CD14-positive monocyte (primary cell): ENCODE measurements around the gene PHRF1. TPM values are rescaled to one million over a fixed set of nuclear protein-coding genes. Genes with fewer than 3 reads are reported as not detected.

Source experiments
- DNase-seq, 3 donors: peaks; one replicate each; pipeline ENCODE4 v3.0.0-alpha.2; 2011 to 2022
- H2AFZ ChIP-seq: 2 replicates; pipeline ENCODE4 v1.6.0; 2012; ENCODE audit warnings: mild to moderate bottlenecking, low read depth, low read length, inconsistent platforms; ENCODE audit not compliant: insufficient read depth, poor library complexity, severe bottlenecking
- H3K27ac ChIP-seq, 2 donors: 1 replicate in 1 of 2; 2 replicates in 1 of 2; pipeline ENCODE4 v1.5.1; 2012 to 2013; ENCODE audit warnings: low read length in 2 of 2, control low read depth in 1 of 2, inconsistent platforms in 1 of 2, low read depth in 1 of 2, mild to moderate bottlenecking in 1 of 2
- H3K27me3 ChIP-seq, 2 donors: one replicate each; pipeline versions ENCODE4 v1.6.0 to v1.6.1; 2011 to 2013; ENCODE audit warnings: low read length in 2 of 2; ENCODE audit not compliant: control insufficient read depth in 2 of 2, insufficient read depth in 2 of 2
- H3K36me3 ChIP-seq, 2 donors: replicated peaks in 1 of 2; 1 replicate in 1 of 2; 2 replicates in 1 of 2; pipeline versions ENCODE4 v1.5.1 to v1.6.1; 2012 to 2013; ENCODE audit warnings: low read length in 2 of 2, control low read depth in 1 of 2, inconsistent platforms in 1 of 2, mild to moderate bottlenecking in 1 of 2; ENCODE audit not compliant: insufficient read depth in 2 of 2, control insufficient read depth in 1 of 2
- H3K4me1 ChIP-seq, 2 donors: 1 replicate in 1 of 2; 2 replicates in 1 of 2; pipeline versions ENCODE4 v1.5.1 to v1.6.1; 2012 to 2013; ENCODE audit warnings: low read length in 2 of 2, control low read depth in 1 of 2, inconsistent platforms in 1 of 2, mild to moderate bottlenecking in 1 of 2, moderate library complexity in 1 of 2; ENCODE audit not compliant: insufficient read depth in 2 of 2, control insufficient read depth in 1 of 2
- H3K4me2 ChIP-seq: replicated peaks from 2 replicates; pipeline ENCODE3; 2012; ENCODE audit warnings: low read length, moderate library complexity, mild to moderate bottlenecking; ENCODE audit not compliant: poor library complexity, severe bottlenecking; ENCODE audit errors: extremely low read depth
- H3K4me3 ChIP-seq, 3 experiments: fragments of 200-600 bp in 1 of 3; sonication (generic) in 1 of 3; replicated peaks in 1 of 3; 1 replicate in 2 of 3; 2 replicates in 1 of 3; pipeline ENCODE4 v1.5.1; 2011 to 2013; ENCODE audit warnings: low read length in 3 of 3, mild to moderate bottlenecking in 3 of 3, control low read depth in 2 of 3, low read depth in 2 of 3, inconsistent platforms in 1 of 3, moderate library complexity in 1 of 3
- H3K79me2 ChIP-seq: 2 replicates; pipeline ENCODE4 v1.6.0; 2012; ENCODE audit warnings: mild to moderate bottlenecking, control low read depth, inconsistent platforms, low read length, moderate library complexity; ENCODE audit not compliant: insufficient read depth
- H3K9ac ChIP-seq: 2 replicates; pipeline ENCODE4 v1.6.0; 2017; ENCODE audit warnings: low read length, mild to moderate bottlenecking; ENCODE audit not compliant: insufficient read depth, poor library complexity, severe bottlenecking
- H3K9me3 ChIP-seq, 2 donors: replicated peaks in 1 of 2; 1 replicate in 1 of 2; 2 replicates in 1 of 2; pipeline versions ENCODE4 v1.5.1 to v1.6.1; 2012 to 2013; ENCODE audit warnings: low read length in 2 of 2, control low read depth in 1 of 2; ENCODE audit not compliant: control insufficient read depth in 1 of 2, insufficient read depth in 1 of 2
- H4K20me1 ChIP-seq: 2 replicates; pipeline ENCODE4 v1.6.0; 2012; ENCODE audit warnings: mild to moderate bottlenecking, low read length, control low read depth, moderate library complexity; ENCODE audit not compliant: insufficient read depth
- H3K27ac Mint-ChIP-seq, 7 donors: one replicate each; pipeline ENCODE4 v1.8.0; 2020; ENCODE audit warnings: mild to moderate bottlenecking in 7 of 7, mixed read lengths in 7 of 7, moderate library complexity in 6 of 7, inconsistent platforms in 2 of 7
- H3K27me3 Mint-ChIP-seq, 3 donors: one replicate each; pipeline ENCODE4 v1.8.0; 2021 to 2022; ENCODE audit warnings: low read depth in 3 of 3, mild to moderate bottlenecking in 3 of 3, mixed read lengths in 3 of 3, moderate library complexity in 3 of 3, inconsistent platforms in 1 of 3
- H3K36me3 Mint-ChIP-seq, 2 donors: one replicate each; pipeline ENCODE4 v1.8.0; 2020; ENCODE audit warnings: mixed read lengths in 2 of 2, inconsistent platforms in 1 of 2, mild to moderate bottlenecking in 1 of 2
- H3K4me1 Mint-ChIP-seq: one replicate; pipeline ENCODE4 v1.8.0; 2020; ENCODE audit warnings: mild to moderate bottlenecking, mixed read lengths
- H3K4me3 Mint-ChIP-seq, 2 donors: one replicate each; pipeline ENCODE4 v1.8.0; 2020; ENCODE audit warnings: mild to moderate bottlenecking in 2 of 2, mixed read lengths in 2 of 2, moderate library complexity in 1 of 2
- H3K9me3 Mint-ChIP-seq, 7 donors: one replicate each; pipeline ENCODE4 v1.8.0; 2020 to 2022; ENCODE audit warnings: mixed read lengths in 7 of 7, mild to moderate bottlenecking in 6 of 7, moderate library complexity in 6 of 7, inconsistent platforms in 2 of 7
- WGBS: methylation state at CpG from one replicate; pipeline ENCODE4 v1.1.5; 2013; ENCODE audit warnings: missing lambda C conversion rate; ENCODE audit not compliant: insufficient coverage; 5-methylcytosine and 5-hydroxymethylcytosine counted together
- intact Hi-C, 2 donors: fragments of 100-400 bp; cut with micrococcal nuclease; formaldehyde crosslinking; loops; one replicate each; pipeline versions ENCODE4 v1.15.0 to v1.15.1; 2023
- polyA plus RNA-seq, 3 donors: library from polyadenylated mRNA; depleted of rRNA in 1 of 3; unstranded in 2 of 3; stranded (reverse) in 1 of 3; fragments of 300-500 nt in 2 of 3; fragments of >200 nt in 1 of 3; fragmentation: Illumina TruSeq in 2 of 3; gene quantifications; 1 replicate in 2 of 3; 2 replicates in 1 of 3; pipeline ENCODE4 v1.2.3, GENCODE V29; 2012 to 2021
- TF ChIP-seq, protein P1 (sequence below): fragments of 200-600 bp; IDR thresholded peaks from one replicate; pipeline ENCODE4 v1.8.0; 2022; ENCODE audit warnings: antibody characterized with exemption, mild to moderate bottlenecking

Gene PHRF1
- polyA plus RNA-seq, 3 donors = 1.3 to 11.1 (median 3.3) TPM

DNA sequence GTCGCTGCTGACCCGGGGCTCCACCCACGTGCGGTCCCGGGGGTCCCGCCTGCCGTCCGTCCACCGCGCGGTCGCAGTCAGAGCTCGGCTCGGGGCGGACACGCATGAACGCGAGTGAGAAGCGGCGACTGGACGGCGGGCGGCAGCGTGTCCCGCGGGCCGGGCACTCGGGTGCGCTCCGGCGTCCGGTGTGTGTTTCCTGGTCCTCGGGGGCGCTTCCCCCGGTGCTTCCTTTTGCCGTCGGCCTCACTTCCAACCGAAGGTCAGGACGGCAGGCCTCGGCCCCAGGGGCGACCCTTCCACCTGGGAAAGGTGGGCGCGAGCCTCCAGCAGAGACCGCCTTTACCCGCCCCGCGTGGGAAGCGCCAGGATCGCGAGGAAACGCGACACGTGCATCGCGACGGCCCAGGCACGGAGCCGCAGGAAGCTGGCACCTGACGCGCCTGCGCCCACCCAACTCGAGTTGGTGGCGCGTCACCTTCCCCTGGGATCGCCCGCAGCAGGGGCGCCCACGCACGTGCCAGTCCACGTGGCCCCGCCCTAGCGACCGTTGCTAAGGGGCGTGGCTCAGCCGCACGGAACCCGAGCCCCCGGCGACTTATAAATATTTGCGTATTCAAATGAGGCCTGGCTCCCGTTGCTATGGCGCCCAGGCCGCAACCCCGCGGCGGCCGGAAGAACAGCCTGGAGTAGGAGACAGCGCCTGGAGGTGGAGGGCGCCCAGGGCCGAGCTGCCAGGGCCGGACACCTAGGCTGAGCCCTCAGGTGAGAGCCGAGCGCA is 39.2 kb upstream of the PHRF1 start, which contains the start of gene LRRC56:
Gene LRRC56 (plus strand): TSS at position 687 of the 781 bp plus-strand sequence. CDS start 3,158 bp downstream, outside the sequence.
- Histone ChIP-seq H3K27me3 (peaks cover 0 to 27% of the 10 kb centered on the region in 2 donors), H2AFZ (peak within 1 kb of the TSS; percentile 79), H3K9me3 (no peaks in the 10 kb centered on the region), H3K36me3 (peaks cover 11 to 16% of the 10 kb centered on the region in 2 donors), H3K4me3 (peak within 1 kb of the TSS; percentile 10 to 76 (median 38)), H3K4me2 (peak within 1 kb of the TSS; percentile 87), H3K79me2 (peaks cover 12% of the 10 kb centered on the region), H3K27ac (no peak within 1 kb of the TSS), H3K4me1 (peaks cover 33 to 37% of the 10 kb centered on the region in 2 donors), H3K9ac (peak within 1 kb of the TSS; percentile 43), H4K20me1 (peaks cover 26% of the 10 kb centered on the region)
- Mint-ChIP-seq H3K27me3 (peaks cover 15 to 39% (median 20%) of the 10 kb centered on the region in 3 donors), H3K4me1 (peaks cover 11% of the 10 kb centered on the region), H3K27ac (peak within 1 kb of the TSS in 4 of 7 donors; percentile 43 to 86 (median 60)), H3K9me3 (peaks cover 0 to 4% (median 0%) of the 10 kb centered on the region in 7 donors), H3K36me3 (peaks cover 8 to 11% of the 10 kb centered on the region in 2 donors), H3K4me3 (peak within 1 kb of the TSS; percentile 77 to 90)
- WGBS = under 1% methylated on average over 92 of the region's 93 CpGs
- DNase-seq = peak; percentile 77 to 86 (median 79)
- intact Hi-C loops = no loop called here
- TF ChIP-seq, protein P1, sequence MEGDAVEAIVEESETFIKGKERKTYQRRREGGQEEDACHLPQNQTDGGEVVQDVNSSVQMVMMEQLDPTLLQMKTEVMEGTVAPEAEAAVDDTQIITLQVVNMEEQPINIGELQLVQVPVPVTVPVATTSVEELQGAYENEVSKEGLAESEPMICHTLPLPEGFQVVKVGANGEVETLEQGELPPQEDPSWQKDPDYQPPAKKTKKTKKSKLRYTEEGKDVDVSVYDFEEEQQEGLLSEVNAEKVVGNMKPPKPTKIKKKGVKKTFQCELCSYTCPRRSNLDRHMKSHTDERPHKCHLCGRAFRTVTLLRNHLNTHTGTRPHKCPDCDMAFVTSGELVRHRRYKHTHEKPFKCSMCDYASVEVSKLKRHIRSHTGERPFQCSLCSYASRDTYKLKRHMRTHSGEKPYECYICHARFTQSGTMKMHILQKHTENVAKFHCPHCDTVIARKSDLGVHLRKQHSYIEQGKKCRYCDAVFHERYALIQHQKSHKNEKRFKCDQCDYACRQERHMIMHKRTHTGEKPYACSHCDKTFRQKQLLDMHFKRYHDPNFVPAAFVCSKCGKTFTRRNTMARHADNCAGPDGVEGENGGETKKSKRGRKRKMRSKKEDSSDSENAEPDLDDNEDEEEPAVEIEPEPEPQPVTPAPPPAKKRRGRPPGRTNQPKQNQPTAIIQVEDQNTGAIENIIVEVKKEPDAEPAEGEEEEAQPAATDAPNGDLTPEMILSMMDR = no peak

DNA sequence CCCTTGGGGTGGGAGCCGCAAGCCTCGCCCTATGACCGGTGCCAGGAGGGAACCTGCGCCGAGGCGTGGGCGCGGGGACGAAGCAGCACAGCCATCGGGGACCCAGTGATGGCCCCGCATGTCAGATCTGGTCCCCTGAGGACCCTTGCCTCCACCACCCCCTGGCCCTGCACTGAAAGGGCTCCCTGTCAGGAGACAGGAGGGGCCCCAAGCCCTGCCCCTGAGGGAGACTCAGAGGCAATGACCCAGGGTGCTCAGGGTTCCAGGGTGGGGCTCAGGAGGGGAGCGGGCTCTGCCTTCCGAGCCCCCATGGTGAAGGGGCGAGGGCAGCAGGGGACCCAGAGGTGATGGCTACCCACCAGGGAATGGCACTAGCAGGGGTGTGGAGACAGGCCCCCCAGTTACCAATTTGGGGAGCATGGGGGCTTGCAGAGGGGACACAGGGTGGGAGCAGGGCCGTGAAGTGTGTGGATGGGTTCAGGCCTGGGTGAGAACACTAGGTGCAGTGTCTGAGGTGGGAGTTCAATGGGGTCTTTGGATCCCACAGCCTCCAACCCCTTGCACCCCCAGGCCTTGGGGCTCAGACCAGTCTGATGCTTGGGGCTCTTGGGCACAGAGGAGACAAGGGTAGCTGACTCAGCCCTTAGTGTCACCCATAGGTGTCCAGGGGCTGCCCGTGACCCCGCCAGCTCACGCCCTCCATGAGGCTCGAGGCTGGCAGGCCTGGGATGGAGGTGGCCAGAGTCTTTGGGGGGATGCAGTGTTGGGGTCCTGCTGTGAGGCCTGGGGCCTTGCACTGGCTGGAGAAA is 38.4 kb upstream of the PHRF1 start:
- Histone ChIP-seq H3K79me2 (peaks cover 12% of the 10 kb centered on the region), H3K9me3 (no peaks in the 10 kb centered on the region), H4K20me1 (peaks cover 20% of the 10 kb centered on the region), H2AFZ (peak overlapping the region; percentile 79), H3K4me1 (peaks cover 33 to 37% of the 10 kb centered on the region in 2 donors), H3K27me3 (peaks cover 0 to 27% of the 10 kb centered on the region in 2 donors), H3K4me3 (peak overlapping the region in 2 of 3 experiments; percentile 38 to 76), H3K27ac (no peak overlapping the region), H3K9ac (peak overlapping the region; percentile 43), H3K36me3 (peaks cover 3 to 8% of the 10 kb centered on the region in 2 donors), H3K4me2 (peak overlapping the region; percentile 87)
- peaks cover 11% of the 10 kb centered on the region for H3K4me1 Mint-ChIP-seq
- peak overlapping the region in 1 of 7 donors; percentile 74 for H3K27ac Mint-ChIP-seq
- WGBS = 35% methylated on average over 17 of the region's 19 CpGs
- DNase-seq = no peak
- H3K9me3 Mint-ChIP-seq = peaks cover 0 to 4% (median 0%) of the 10 kb centered on the region in 7 donors
- H3K27me3 Mint-ChIP-seq = peaks cover 15 to 39% (median 22%) of the 10 kb centered on the region in 3 donors
- H3K36me3 Mint-ChIP-seq = peaks cover under 1 to 4% of the 10 kb centered on the region in 2 donors
- H3K4me3 Mint-ChIP-seq = peak overlapping the region; percentile 77 to 90
- intact Hi-C loops = no loop called here
- TF ChIP-seq, protein P1 = no peak
